NT2/D1 (cell line): ENCODE data around the gene NELL1.

ENCODE experiments used
- DNase-seq: peaks from one replicate; pipeline ENCODE4 v3.0.0-alpha.2; 2011; ENCODE audit warnings: low read depth, low spot score
- H3K27me3 ChIP-seq: 2 replicates; pipeline ENCODE4 v1.6.0; 2011; ENCODE audit warnings: mild to moderate bottlenecking; ENCODE audit not compliant: insufficient read length, insufficient read depth
- H3K36me3 ChIP-seq: 2 replicates; pipeline ENCODE4 v1.6.1; 2011; ENCODE audit warnings: mild to moderate bottlenecking, low read length, mixed read lengths; ENCODE audit not compliant: insufficient read depth, insufficient read length
- H3K4me1 ChIP-seq: 2 replicates; pipeline ENCODE4 v1.5.1; 2011; ENCODE audit not compliant: insufficient read depth, insufficient read length
- H3K4me3 ChIP-seq: 2 replicates; pipeline ENCODE4 v1.5.1; 2011; ENCODE audit warnings: low read depth; ENCODE audit not compliant: insufficient read length
- H3K9ac ChIP-seq: 2 replicates; pipeline ENCODE4 v1.6.0; 2011; ENCODE audit warnings: low read depth; ENCODE audit not compliant: insufficient read length
- H3K9me3 ChIP-seq: 2 replicates; pipeline ENCODE4 v1.5.1; 2011; ENCODE audit warnings: mild to moderate bottlenecking, low read length; ENCODE audit not compliant: insufficient read depth
- SUZ12 ChIP-seq: IDR thresholded peaks from 2 replicates; pipeline ENCODE4 v1.6.1; 2011; ENCODE audit not compliant: insufficient read length, insufficient read depth; ENCODE audit errors: extremely low read depth
- YY1 ChIP-seq: IDR thresholded peaks from 2 replicates; pipeline ENCODE4 v1.6.1; 2011; ENCODE audit not compliant: insufficient read length, insufficient read depth
- ZNF274 ChIP-seq: IDR thresholded peaks from 2 replicates; pipeline ENCODE4 v1.6.1; 2011; ENCODE audit warnings: mild to moderate bottlenecking, low read depth, low read length

The NELL1 gene

GRCh38 chr11:21109341-21109740 is 440.0 kb downstream of the NELL1 start:
- Histone ChIP-seq H3K36me3 (no peaks in the 10 kb centered on the region), H3K4me1 (no peaks in the 10 kb centered on the region), H3K27me3 (no peaks in the 10 kb centered on the region), H3K4me3 (no peak overlapping the region), H3K9me3 (no peaks in the 10 kb centered on the region), H3K9ac (no peak overlapping the region)
- no peak for DNase-seq
- TF ChIP-seq YY1 (no peak), SUZ12 (no peak), ZNF274 (no peak)

GRCh38 chr11:21110415-21110814 is 441.0 kb downstream of the NELL1 start:
- no peak for DNase-seq
- no peaks in the 10 kb centered on the region for H3K9me3 ChIP-seq
- H3K4me1 ChIP-seq: no peaks in the 10 kb centered on the region
- TF ChIP-seq YY1: no peak
- H3K4me3 ChIP-seq: no peak overlapping the region
- H3K9ac ChIP-seq: no peak overlapping the region
- no peaks in the 10 kb centered on the region for H3K36me3 ChIP-seq
- no peaks in the 10 kb centered on the region for H3K27me3 ChIP-seq

GRCh38 chr11:21113876-21114275 is 444.5 kb downstream of the NELL1 start:
- Histone ChIP-seq H3K27me3 (no peaks in the 10 kb centered on the region), H3K4me3 (no peak overlapping the region), H3K36me3 (no peaks in the 10 kb centered on the region), H3K9me3 (no peaks in the 10 kb centered on the region), H3K9ac (no peak overlapping the region), H3K4me1 (no peaks in the 10 kb centered on the region)
- DNase-seq: no peak
- TF ChIP-seq ZNF274: no peak
- no peak for TF ChIP-seq SUZ12
- no peak for TF ChIP-seq YY1

GRCh38 chr11:21116009-21116408 is 446.6 kb downstream of the NELL1 start:
- no peaks in the 10 kb centered on the region for H3K27me3 ChIP-seq
- H3K9ac ChIP-seq: no peak overlapping the region
- DNase-seq: no peak
- H3K4me3 ChIP-seq: no peak overlapping the region
- no peaks in the 10 kb centered on the region for H3K4me1 ChIP-seq
- TF ChIP-seq ZNF274: no peak
- no peak for TF ChIP-seq SUZ12
- TF ChIP-seq YY1: no peak
- no peaks in the 10 kb centered on the region for H3K36me3 ChIP-seq
- no peaks in the 10 kb centered on the region for H3K9me3 ChIP-seq

- H3K4me3 ChIP-seq: no peak overlapping the region
- no peaks in the 10 kb centered on the region for H3K27me3 ChIP-seq
- H3K9me3 ChIP-seq: no peaks in the 10 kb centered on the region
- H3K36me3 ChIP-seq: no peaks in the 10 kb centered on the region
- no peak for DNase-seq
- TF ChIP-seq YY1: no peak
- no peak for TF ChIP-seq ZNF274
- TF ChIP-seq SUZ12: no peak
- H3K9ac ChIP-seq: no peak overlapping the region
- no peaks in the 10 kb centered on the region for H3K4me1 ChIP-seq
These were observed 450.0 kb downstream of the NELL1 start for GRCh38 chr11:21119411-21119810.

GRCh38 chr11:21121991-21122390 is 452.6 kb downstream of the NELL1 start:
- DNase-seq: no peak
- TF ChIP-seq ZNF274 (no peak), YY1 (no peak), SUZ12 (no peak)
- Histone ChIP-seq H3K27me3 (no peaks in the 10 kb centered on the region), H3K4me1 (no peaks in the 10 kb centered on the region), H3K4me3 (no peak overlapping the region), H3K9ac (no peak overlapping the region), H3K9me3 (no peaks in the 10 kb centered on the region), H3K36me3 (no peaks in the 10 kb centered on the region)

GRCh38 chr11:21122523-21122922 is 453.1 kb downstream of the NELL1 start:
- no peaks in the 10 kb centered on the region for H3K4me1 ChIP-seq
- H3K4me3 ChIP-seq: no peak overlapping the region
- no peaks in the 10 kb centered on the region for H3K9me3 ChIP-seq
- no peaks in the 10 kb centered on the region for H3K27me3 ChIP-seq
- H3K9ac ChIP-seq: no peak overlapping the region
- no peaks in the 10 kb centered on the region for H3K36me3 ChIP-seq
- TF ChIP-seq SUZ12: no peak
- no peak for TF ChIP-seq YY1
- no peak for TF ChIP-seq ZNF274
- no peak for DNase-seq

- TF ChIP-seq YY1 (no peak), SUZ12 (no peak)
- Histone ChIP-seq H3K9ac (no peak overlapping the region), H3K27me3 (no peaks in the 10 kb centered on the region), H3K36me3 (no peaks in the 10 kb centered on the region), H3K9me3 (no peaks in the 10 kb centered on the region), H3K4me3 (no peak overlapping the region), H3K4me1 (no peaks in the 10 kb centered on the region)
- DNase-seq: no peak
These were observed 462.8 kb downstream of the NELL1 start for GRCh38 chr11:21132146-21132720.
